ENCODE measurements around the gene OR9Q2.

OR9Q2 gene

DNA sequence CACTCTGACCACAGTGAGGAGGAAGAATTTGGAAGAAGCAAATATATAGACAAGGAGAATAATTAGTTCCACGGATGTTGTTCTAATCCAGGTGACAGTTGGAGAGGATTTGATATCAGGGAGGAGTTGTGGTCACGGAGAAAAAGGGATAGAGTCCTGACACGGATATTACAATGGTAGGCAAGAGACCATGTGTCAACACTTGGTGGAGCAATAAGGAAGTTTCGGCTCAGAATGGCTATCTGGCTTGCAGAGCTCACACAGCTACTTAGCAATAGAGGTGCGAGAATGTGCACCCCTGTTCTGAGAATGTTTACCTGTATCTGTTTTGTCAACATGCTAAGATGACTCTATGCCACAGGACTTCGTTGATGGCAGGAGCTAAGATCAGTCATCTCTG is 10.4 kb upstream of the OR9Q2 start:
- no peak for TF ChIP-seq CTCF (IDR thresholded peaks at IDR 0.05)

GRCh38 chr11:58179648-58180047 is 9.2 kb upstream of the OR9Q2 start:
- TF ChIP-seq CTCF (IDR thresholded peaks at IDR 0.05), result no peak

DNA sequence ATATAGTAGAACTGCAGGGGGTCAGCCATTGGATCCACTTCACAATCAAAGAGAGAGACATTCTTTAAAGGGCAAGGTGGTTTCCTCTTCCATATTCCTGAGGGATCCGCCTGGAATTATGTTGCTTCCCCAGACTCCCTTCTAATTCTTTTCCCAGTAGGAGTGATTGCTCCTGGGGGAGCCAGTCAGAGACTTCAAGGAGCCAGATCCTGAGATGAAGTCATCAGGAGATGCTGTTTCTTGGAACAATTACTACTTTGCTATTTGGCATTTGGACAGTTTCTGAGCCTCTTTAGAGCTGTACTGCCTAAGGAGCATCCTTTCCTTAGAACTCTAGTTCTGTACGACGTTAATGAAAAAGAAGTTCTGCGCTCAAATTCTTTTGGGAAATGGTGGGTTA is 1.9 kb upstream of the OR9Q2 start:
- no peak for TF ChIP-seq CTCF (IDR thresholded peaks at IDR 0.05)

- no peak for TF ChIP-seq CTCF (IDR thresholded peaks at IDR 0.05)
Measured at GRCh38 chr11:58192229-58192628, 3.4 kb downstream of the OR9Q2 start.

GRCh38 chr11:58193391-58193790 is 4.5 kb downstream of the OR9Q2 start:
- TF ChIP-seq CTCF (IDR thresholded peaks at IDR 0.05), result no peak

DNA sequence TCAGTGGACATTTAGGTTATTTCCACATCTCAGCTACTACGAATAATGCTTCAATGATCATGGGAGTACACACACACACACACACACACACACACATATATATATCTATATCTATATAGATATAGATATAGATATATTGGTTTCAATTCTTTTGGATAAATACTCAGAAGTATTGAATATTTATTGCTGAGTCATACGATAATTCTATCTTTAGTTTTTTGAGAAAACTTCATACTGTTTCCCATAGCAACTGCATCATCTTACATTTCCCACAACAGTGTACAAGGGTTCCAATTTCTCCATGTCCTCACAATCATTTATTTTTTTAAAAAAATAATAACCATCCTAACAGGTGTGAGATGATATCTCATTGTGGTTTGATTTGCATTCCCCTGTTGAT is 7.1 kb downstream of the OR9Q2 start:
- no peak for TF ChIP-seq CTCF (IDR thresholded peaks at IDR 0.05)

DNA sequence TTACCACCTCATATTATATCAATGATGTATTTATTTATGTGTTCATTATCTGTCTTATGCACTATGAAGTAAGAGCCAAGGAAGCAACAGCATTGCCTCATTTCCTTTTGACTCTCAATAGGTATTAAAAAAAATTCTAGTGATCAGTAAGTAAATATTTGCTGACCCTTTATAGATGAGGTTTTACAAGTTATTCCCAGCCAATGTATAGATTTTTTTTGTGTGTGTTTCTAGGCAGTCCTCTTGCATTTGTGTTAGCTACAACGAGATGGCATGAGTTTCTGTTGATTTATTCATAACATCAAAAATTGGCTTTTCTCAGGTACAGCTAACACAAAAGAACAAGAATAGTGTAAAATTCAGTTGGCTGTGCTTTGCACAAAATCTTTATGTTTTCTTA is 10.4 kb downstream of the OR9Q2 start:
- no peak for TF ChIP-seq CTCF (IDR thresholded peaks at IDR 0.05)

GRCh38 chr11:58204042-58204441 is 15.2 kb downstream of the OR9Q2 start, which contains the start of gene OR1S2:
Gene OR1S2 (minus strand): TSS chr11:58204142. CDS start chr11:58204142, 0 bp downstream.
- TF ChIP-seq CTCF (IDR thresholded peaks at IDR 0.05), result no peak

Measured in LNCAP (cell line).